HG03095 (cell line): Measurements from ENCODE around the gene AHNAK2.

Experiments
- ATAC-seq: cut with Tn5 transposase; IDR thresholded peaks from one replicate; pipeline ENCODE4 v1.9.1; 2021; ENCODE audit warnings: moderate library complexity; ENCODE audit not compliant: unreplicated experiment

The AHNAK2 gene

DNA sequence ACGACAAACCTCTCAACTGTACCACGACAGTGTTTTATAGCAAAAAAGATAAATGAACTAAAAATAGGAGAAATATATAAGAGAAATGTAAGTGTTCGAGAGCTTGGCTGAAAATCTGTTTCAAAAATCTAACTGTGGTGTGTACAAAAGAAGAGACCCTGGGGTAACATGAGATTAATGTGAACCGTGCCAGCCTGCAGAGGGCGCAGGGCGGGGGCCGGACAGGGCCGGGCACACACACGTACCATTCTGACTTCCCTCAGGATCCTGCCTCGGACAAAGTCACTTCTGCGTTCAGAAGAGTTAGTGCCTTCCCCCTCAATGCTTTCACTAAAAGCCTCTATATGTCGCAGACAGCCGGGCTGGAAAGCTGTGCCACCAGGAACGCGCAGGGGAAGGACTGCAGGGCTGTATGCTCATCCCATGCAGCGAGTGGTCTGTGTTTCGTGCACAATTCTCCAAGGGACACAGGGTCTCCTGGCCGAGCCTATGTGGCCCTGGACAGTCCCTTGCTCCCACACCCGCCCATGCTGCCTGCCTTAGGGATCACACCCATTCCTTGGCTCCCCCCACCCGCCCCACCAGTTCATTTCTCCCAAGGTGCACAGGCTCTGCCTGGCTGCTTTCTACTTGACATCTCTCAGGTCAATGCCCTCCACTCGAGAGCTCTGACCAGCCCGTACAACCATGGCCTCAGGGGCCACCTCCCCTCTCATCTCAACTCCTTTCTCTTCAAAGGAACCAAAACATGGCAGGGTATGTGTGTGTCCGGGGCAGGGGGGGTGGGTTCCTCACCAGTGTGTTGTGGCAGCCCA lies 34.2 kb upstream of the AHNAK2 start:
- ATAC-seq, result no peak

- ATAC-seq, result no peak
These were observed 33.3 kb upstream of the AHNAK2 start for GRCh38 chr14:105011312-105011990.

DNA sequence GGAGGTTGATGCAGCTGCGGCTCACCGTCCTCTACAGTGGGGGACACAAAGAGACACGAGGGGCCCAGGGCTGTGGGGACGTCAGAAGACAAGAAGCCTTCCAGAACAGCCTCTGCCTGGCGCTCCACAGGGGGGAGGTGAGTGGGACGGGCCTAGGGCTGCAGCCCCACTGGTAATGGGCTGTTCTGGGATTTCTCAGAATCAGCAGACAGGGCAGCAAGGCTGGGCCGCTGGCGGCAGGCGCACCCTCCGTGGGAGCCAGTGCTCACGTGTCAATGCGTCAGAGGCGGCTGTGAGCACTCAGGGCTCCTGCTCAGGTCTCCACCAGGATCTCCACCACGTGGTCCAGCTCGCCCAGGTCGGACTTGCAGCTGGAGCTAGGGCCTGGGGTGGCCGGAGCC lies 32.7 kb upstream of the AHNAK2 start:
- ATAC-seq, result no peak

DNA sequence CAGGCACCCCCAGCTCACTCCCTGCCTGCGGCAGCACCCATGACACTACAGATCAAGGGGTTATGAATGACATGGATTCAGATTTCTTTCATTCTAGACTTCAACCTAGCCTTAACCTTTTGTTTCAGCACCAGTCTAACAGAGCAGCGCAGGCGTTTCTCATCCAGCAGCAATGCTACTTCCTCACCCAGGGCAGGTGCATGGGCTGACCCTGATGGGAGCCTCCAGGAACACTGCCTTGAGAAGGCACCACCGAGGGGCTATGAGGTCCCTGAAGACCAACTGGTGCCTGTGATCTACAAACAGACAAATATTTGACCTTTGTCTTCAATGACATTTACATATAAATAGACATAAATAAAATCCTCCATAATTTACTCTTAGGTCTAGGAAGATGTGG lies 31.9 kb upstream of the AHNAK2 start:
- no peak for ATAC-seq

DNA sequence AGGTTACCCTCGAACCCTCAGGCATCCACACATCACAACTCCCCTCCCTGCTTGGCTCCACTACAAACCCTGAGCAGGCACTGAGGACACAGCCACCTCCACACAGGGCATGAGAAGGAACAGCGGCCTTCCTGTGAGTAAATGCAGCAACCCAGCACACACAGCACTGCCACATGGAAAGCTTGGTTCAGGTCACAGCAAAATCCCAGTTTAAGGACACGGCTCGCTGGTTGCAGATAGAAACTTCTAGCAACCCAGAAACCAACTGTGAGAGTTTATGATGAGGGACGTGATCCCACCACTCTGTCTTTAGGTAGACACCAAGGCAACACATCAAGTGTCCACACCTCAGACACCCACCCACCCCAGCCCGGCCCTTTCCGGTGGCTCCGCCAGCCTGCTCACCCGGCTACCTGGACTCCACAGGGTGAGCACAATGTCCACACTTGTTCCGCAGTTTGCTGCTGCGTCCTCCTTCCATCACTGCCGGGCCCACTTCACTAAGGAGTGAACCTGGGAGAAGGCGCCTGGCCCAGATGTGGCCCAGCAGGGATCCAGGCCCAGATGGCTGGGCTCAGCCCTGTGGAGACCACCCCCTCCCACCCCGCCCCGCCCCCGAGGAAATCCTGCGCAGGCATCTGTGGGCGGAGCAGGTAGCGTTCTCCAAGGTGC lies 29.6 kb upstream of the AHNAK2 start:
- no peak for ATAC-seq

DNA sequence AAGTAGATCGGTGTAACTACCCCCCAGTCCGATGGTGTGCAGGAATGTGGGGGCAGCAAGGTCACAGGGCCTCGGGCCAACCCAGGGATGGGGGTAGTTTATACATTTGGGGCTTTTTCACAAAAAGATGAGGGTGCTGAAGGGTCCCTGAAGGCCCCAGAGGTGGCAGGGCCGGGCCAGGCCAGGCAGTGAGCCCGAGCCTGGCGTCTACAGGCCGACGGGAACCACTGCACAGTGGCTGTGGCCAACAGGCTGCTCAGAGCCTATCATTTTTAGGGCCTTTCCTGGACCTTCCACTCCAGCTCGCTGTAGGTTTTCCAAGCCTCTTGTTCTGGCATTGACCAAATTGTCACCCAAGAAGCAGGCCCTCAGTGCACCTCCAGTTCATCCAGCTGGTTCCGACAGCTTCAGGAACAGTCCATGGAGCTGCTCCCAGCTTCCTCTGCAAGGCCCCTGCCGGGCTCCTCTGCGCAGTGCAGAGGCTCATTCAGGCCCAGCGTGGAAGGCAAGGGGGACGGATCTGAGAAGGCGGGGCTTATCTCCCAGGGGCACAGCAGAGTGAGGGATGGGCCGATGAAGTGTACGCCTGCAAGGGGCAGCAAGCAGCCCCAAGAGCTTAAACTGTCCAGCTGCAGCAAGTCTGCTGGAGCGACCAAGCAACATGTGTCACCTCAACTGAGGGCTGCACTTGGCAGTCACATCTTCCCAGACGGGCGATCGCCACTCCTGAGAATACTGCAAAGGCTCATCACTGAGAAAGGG lies 28.8 kb upstream of the AHNAK2 start:
- ATAC-seq, result no peak

DNA sequence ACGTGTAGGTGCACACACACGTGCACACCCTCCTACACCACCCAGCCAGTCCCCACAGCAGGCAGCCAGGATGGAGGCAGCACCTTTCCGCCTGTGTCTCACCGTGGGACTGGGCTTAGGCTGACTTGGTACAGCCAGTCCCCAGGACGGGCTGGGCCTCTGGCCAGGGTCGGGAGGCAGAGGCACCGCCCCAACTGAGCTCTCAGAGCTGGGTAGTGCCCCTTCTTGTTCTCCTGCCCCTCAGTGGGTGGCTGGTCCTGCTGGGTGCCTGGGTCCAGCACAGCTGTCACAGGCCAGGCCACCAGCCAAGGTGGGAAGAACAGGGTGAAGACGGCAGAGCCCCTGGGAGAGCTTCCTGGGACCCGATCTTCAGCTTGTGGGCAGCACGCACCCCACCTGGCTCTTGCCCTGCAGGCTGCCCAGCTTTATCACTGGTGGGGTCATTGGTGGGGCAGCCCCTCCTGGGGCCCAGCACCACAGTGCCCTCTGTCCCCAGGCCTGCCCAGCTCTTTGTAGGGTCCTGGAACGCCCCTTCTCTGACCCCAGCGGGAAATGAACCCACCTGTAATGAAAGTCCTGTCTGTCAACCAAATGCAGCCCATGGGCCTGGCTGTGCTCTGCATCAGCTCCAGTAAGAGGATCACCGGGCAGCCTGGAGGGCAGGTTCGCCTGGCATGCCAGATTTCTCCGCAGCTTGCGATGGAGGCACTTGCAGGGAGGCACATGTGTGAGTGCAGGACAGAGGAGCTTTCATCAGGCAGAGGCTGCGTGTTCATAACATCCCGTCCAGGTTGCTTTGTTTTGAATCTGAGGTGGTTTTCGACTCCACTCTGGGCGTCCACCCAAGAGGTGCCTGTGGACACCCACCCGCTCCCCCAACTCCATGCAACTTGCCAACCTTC lies 28.0 kb upstream of the AHNAK2 start:
- no peak for ATAC-seq

DNA sequence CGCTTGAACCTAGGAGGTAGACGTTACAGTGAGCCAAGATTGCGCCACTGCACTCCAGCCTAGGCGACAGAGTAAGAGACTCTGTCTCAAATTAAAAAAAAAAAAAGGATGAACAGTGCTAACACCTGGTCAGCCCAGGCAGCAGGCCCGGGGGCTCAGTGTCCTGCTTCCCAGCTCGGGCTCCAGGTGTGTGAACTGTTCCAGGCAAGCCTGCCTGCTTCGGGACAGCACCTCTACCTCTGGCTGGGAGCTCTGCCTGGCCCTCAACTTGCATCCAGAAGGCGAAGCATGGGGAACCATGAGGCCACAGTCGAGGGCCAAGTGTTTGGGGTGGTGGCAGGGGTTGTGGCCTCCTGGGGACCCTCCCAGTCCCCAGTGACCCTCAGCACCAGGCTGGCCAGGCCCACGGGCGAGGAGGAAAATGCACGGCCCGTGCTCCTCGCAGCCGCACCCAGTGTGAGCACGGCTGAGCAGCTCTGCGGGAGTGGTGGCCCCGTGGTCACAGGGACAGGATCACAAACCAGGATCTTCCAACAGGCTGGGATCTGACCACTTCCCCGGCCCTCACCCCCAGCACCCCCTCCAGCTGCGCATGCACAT lies 27.3 kb upstream of the AHNAK2 start:
- no peak for ATAC-seq

GRCh38 chr14:104999361-104999760 lies 21.2 kb upstream of the AHNAK2 start:
- no peak for ATAC-seq

DNA sequence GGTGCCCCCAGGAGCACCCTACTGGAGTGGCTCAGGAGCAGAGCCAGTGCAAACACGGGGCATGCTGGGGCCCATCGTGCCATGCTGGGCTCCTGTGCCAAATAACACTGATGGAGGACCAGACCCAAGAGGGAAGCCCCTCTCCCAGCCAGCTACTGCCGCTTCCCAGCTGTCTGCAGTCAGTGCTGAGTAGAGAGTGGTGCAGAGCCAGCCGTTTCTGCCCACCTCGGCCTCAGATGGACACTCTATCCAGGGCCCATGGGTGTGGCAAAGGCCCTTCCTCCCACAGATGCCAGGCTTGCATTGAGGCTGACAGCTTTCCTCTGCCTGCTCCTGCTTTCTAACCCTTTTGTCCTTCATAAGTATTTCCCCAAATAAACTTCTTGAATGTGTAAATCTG lies 20.6 kb upstream of the AHNAK2 start:
- ATAC-seq, result no peak

DNA sequence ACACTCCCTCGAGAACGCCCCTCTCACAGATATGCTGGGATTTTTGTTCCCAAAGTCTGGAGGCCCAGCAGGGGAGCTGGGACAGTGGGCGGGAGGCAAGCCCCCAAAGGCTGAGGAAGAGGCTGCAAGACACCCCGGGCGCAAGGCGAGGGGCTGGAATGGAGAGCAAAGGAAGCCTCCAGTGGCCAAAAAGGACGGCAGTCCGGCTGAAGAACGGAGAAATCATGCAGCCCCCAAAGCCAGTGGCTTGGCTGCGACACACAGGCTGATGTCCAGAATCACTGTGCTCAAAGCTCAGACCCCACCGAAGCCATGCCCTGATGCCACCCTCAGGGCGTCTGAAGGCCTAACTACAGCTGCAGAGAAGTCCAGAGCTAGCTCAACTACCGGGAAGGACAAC lies 18.3 kb upstream of the AHNAK2 start:
- ATAC-seq, result no peak

DNA sequence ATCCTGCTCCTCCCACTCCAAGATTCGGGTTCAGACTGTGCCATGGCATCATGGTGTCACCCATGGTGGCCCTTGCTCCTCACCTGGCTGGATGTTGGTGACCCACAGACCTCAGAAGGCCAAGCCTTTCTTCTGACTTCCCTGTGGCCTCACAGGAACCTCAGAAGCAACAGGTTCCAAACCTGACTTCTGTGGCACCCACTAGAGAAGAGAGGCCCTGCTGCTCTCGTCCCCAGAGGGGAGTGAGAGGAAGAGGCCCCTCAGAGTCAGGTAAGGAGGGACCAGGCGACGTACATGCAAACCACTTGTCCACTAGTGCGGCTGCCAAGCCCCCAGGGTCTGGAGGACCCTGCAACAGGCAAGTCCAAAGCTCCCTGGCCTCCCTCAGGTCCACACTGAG lies 17.9 kb upstream of the AHNAK2 start:
- no peak for ATAC-seq

DNA sequence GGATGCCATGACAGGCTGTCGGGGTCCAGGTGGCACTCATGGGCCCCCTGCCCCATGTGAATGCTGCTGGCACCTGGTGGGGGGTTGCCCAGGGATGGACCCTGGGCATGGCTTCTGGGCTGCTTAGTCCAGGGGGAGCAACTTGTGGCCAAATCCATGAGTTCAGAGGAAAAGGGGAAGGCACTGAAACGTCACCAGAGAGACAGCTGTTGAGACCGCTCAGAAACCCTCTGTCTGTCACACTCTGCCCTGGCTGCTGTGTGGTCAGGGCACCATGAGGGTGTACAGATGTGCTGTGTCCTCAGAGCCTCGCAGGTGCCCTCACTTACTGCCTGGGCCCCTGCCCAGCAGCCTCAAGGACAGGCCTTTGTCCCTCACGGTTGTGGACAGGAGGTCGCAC lies 16.8 kb upstream of the AHNAK2 start:
- ATAC-seq, result no peak

GRCh38 chr14:104993808-104994591 lies 15.8 kb upstream of the AHNAK2 start:
- ATAC-seq, result no peak

GRCh38 chr14:104993306-104993705 lies 15.1 kb upstream of the AHNAK2 start:
- ATAC-seq, result no peak

DNA sequence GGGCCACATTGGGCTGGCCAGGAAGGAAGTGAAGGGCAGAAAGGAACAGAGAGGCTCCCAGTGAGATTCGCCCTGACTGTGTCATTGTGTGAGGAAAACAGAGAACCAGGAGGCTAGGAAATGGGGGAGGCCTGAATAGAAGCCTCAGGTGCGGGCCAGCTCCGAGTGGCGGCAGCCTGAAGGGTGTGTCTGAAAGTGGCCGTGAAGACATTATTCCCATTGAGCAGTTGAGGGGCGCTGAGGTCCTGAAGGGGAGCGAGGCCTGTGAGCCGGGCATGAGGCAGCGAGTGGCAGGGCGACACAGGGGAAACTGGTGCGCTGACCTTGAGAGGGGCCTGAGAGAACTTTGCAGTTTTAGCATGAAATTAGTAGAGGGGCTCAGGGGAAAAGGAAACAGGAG lies 14.3 kb upstream of the AHNAK2 start:
- no peak for ATAC-seq

DNA sequence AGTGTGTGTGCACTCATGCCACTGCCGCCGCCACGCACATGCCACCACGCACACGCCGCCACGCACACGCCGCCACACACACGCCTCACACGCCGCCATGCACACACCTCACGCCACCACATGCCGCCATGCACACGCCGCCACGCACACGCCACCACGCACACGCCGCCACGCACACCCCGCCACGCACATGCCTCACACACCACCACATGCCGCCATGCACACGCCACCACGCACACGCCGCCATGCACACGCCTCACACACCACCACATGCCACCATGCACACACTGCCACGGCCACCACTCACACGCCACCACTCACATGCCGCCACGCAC lies 13.7 kb upstream of the AHNAK2 start:
- no peak for ATAC-seq

DNA sequence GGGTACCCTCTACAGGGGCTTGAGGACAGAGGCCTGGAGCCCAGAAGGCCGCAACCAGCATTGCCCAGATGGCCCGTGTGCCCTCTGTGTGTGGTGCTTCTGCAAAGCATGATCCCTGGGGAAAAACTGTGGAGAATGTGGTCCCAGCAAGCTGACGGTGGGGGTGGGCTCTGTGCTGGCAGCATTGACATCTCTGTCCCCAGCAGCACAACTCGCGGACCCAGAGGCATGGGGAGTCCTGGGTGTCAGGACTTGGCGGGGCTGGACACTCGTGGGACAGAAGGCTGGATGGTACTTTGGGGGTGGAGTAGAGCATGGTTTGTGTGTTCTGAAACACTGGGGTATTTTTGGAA lies 11.8 kb upstream of the AHNAK2 start:
- no peak for ATAC-seq

- ATAC-seq, result no peak
These were observed 11.2 kb upstream of the AHNAK2 start for GRCh38 chr14:104989236-104989950.
